Fibroblast of lung (primary cell): ENCODE measurements around the gene RGL2. TPM values are rescaled to one million over a fixed set of nuclear protein-coding genes. Genes with fewer than 3 reads are reported as not detected.
"Not testable (repeated sequence)": the region's sequence is repeated elsewhere in the genome, so short reads cannot be mapped to it uniquely, and the experiment has no call there.

ENCODE experiments used
- DNase-seq, 2 donors: peaks; one replicate each; pipeline versions ENCODE4 v3.0.0 to v3.0.0-alpha.2; 2010; ENCODE audit warnings: low read depth in 2 of 2
- H2AFZ ChIP-seq: 2 replicates; pipeline ENCODE4 v1.5.1; 2012; ENCODE audit warnings: low read length, control low read depth, inconsistent platforms
- H3K27ac ChIP-seq: 2 replicates; pipeline ENCODE4 v1.5.1; 2011; ENCODE audit warnings: low read length, control low read depth; ENCODE audit not compliant: insufficient read depth
- H3K27me3 ChIP-seq: 2 replicates; pipeline ENCODE4 v1.5.1; 2011; ENCODE audit warnings: mild to moderate bottlenecking, low read length; ENCODE audit not compliant: control insufficient read depth, insufficient read depth
- H3K36me3 ChIP-seq: 2 replicates; pipeline ENCODE4 v1.5.1; 2011; ENCODE audit warnings: low read length; ENCODE audit not compliant: control insufficient read depth, insufficient read depth
- H3K4me1 ChIP-seq: 2 replicates; pipeline ENCODE4 v1.5.1; 2011; ENCODE audit warnings: low read length; ENCODE audit not compliant: control insufficient read depth, insufficient read depth; ENCODE audit errors: extremely low read depth
- H3K4me2 ChIP-seq: 2 replicates; pipeline ENCODE4 v1.5.1; 2011; ENCODE audit warnings: low read length, control low read depth; ENCODE audit not compliant: insufficient read depth; ENCODE audit errors: extremely low read depth
- H3K4me3 ChIP-seq, 4 experiments: fragments of 200-600 bp in 1 of 4; sonication (generic) in 1 of 4; replicated peaks in 1 of 4; 2 replicates each; pipeline ENCODE4 v1.5.1; 2011 to 2016; ENCODE audit warnings: low read length in 4 of 4, low read depth in 3 of 4, mild to moderate bottlenecking in 3 of 4, control low read depth in 2 of 4, inconsistent platforms in 1 of 4, mixed read lengths in 1 of 4; ENCODE audit not compliant: insufficient read depth in 1 of 4; ENCODE audit errors: control extremely low read depth in 1 of 4
- H3K79me2 ChIP-seq: 2 replicates; pipeline ENCODE4 v1.5.1; 2012; ENCODE audit warnings: mild to moderate bottlenecking, low read length, inconsistent platforms; ENCODE audit not compliant: control insufficient read depth, insufficient read depth
- H3K9ac ChIP-seq: 2 replicates; pipeline ENCODE4 v1.5.1; 2011; ENCODE audit warnings: mild to moderate bottlenecking, low read length, control low read depth; ENCODE audit not compliant: insufficient read depth
- H3K9me3 ChIP-seq: 2 replicates; pipeline ENCODE4 v1.5.1; 2012; ENCODE audit warnings: low read depth, low read length; ENCODE audit not compliant: control insufficient read depth, insufficient read depth
- H4K20me1 ChIP-seq: 2 replicates; pipeline ENCODE4 v1.5.1; 2011; ENCODE audit warnings: low read length; ENCODE audit not compliant: control insufficient read depth, insufficient read depth; ENCODE audit errors: extremely low read depth
- CTCF ChIP-seq, 2 donors: IDR thresholded peaks in 1 of 2; conservative IDR thresholded peaks in 1 of 2; 1 replicate in 1 of 2; 2 replicates in 1 of 2; pipeline ENCODE4 v1.5.1; 2011 to 2012; ENCODE audit warnings: low read length in 2 of 2, control low read depth in 1 of 2, inconsistent platforms in 1 of 2, low read depth in 1 of 2, mild to moderate bottlenecking in 1 of 2
- EZH2 ChIP-seq: IDR thresholded peaks from 2 replicates; pipeline ENCODE4 v1.5.1; 2012; ENCODE audit warnings: low read length, control low read depth, mild to moderate bottlenecking; ENCODE audit errors: missing control alignments
- polyA minus RNA-seq: library from RNA; depleted of rRNA, polyadenylated mRNA; stranded (reverse); fragments of >200 nt; gene quantifications from 2 replicates; pipeline ENCODE4 v1.2.3, GENCODE V29; 2011; ENCODE audit warnings: low replicate concordance
- polyA plus RNA-seq, 2 donors: library from polyadenylated mRNA; depleted of rRNA in 1 of 2; stranded (reverse) in 1 of 2; unstranded in 1 of 2; fragments of >200 nt; gene quantifications; 2 replicates each; pipeline ENCODE4 v1.2.1, GENCODE V29; 2011 to 2012; ENCODE audit warnings: missing spikeins in 1 of 2
- total RNA-seq: library from RNA; depleted of rRNA; stranded (reverse); fragments of >200 nt; gene quantifications from 2 replicates; pipeline ENCODE4 v1.2.1, GENCODE V29; 2014

RGL2 gene, protein sequence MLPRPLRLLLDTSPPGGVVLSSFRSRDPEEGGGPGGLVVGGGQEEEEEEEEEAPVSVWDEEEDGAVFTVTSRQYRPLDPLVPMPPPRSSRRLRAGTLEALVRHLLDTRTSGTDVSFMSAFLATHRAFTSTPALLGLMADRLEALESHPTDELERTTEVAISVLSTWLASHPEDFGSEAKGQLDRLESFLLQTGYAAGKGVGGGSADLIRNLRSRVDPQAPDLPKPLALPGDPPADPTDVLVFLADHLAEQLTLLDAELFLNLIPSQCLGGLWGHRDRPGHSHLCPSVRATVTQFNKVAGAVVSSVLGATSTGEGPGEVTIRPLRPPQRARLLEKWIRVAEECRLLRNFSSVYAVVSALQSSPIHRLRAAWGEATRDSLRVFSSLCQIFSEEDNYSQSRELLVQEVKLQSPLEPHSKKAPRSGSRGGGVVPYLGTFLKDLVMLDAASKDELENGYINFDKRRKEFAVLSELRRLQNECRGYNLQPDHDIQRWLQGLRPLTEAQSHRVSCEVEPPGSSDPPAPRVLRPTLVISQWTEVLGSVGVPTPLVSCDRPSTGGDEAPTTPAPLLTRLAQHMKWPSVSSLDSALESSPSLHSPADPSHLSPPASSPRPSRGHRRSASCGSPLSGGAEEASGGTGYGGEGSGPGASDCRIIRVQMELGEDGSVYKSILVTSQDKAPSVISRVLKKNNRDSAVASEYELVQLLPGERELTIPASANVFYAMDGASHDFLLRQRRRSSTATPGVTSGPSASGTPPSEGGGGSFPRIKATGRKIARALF
- total RNA-seq (22.1 and 22.8 TPM in 2 replicates), polyA plus RNA-seq (17.4 and 20.5 TPM in 2 replicates), polyA minus RNA-seq (54.9 and 57.4 TPM in 2 replicates)
- 20.2 and 26.1 TPM in 2 replicates for polyA plus RNA-seq (2012)

- no peak for TF ChIP-seq CTCF (conservative IDR thresholded peaks at IDR 0.05 in 1 of 2, IDR thresholded peaks at IDR 0.05 in 1 of 2; ENCODE audit: low read depth in 1 of 2, low read length in 2 of 2)
- no peak for TF ChIP-seq EZH2
- peak; percentile 55 to 61 for DNase-seq
Measured at GRCh38 chr6:33298773-33299236, at the start of gene RGL2. Gene RGL2, minus strand, starts transcription at chr6:33298942. Its CDS starts 332 bp downstream, at chr6:33298610.

DNA sequence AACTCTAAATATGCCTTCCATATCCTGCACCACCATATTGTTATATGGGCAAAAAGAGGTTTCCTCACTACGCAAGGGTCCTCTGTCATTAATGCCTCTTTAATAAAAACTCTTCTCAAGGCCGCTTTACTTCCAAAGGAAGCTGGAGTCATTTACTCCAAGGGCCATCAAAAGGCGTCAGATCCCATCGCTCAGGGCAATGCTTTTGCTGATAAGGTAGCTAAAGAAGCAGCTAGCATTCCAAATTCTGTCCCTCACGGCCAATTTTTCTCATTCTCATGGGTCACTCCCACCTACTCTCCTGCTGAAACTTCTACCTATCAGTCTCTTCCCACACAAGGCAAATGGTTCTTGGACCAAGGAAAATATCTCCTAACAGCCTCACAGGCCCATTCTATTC is 49.1 kb upstream of the RGL2 start:
- no peaks in the 10 kb centered on the region for H3K4me1 ChIP-seq
- H3K79me2 ChIP-seq, result no peaks in the 10 kb centered on the region
- TF ChIP-seq EZH2 (no peak), CTCF (conservative IDR thresholded peaks at IDR 0.05 in 1 of 2, IDR thresholded peaks at IDR 0.05 in 1 of 2; ENCODE audit: low read depth in 1 of 2, low read length in 2 of 2) (no peak)

More at GRCh38 chr6:33298773-33299236, at the start of gene RGL2:
- Histone ChIP-seq H3K9me3 (no peaks in the 10 kb centered on the region), H3K4me2 (peak within 1 kb of the TSS; percentile 100), H3K27ac (peak within 1 kb of the TSS; percentile 99), H3K27me3 (no peaks in the 10 kb centered on the region), H3K9ac (peak within 1 kb of the TSS; percentile 96), H4K20me1 (no peaks in the 10 kb centered on the region), H3K79me2 (peaks cover 5% of the 10 kb centered on the region), H3K36me3 (peaks cover 6% of the 10 kb centered on the region), H3K4me3 (peak within 1 kb of the TSS; percentile 80 to 100 (median 88)), H3K4me1 (peaks cover 2% of the 10 kb centered on the region), H2AFZ (peak within 1 kb of the TSS; percentile 60)

GRCh38 chr6:33346972-33347371 is 48.2 kb upstream of the RGL2 start:
- not testable (repeated sequence) for H3K4me1 ChIP-seq, H3K36me3 ChIP-seq, H2AFZ ChIP-seq, H3K27me3 ChIP-seq, H3K79me2 ChIP-seq, H3K9ac ChIP-seq, H3K9me3 ChIP-seq, H3K27ac ChIP-seq, H3K4me2 ChIP-seq, H3K4me3 ChIP-seq, H4K20me1 ChIP-seq
- DNase-seq, result peak; percentile 34 to 61

More for the DNA sequence above, 49.1 kb upstream of the RGL2 start:
- no peaks in the 10 kb centered on the region for H3K9me3 ChIP-seq
- no peak overlapping the region for H2AFZ ChIP-seq
- no peak overlapping the region for H3K4me3 ChIP-seq
- no peak overlapping the region for H3K4me2 ChIP-seq
- no peak for DNase-seq
- H4K20me1 ChIP-seq, result no peaks in the 10 kb centered on the region
- H3K27me3 ChIP-seq, result peaks cover 2% of the 10 kb centered on the region
- H3K9ac ChIP-seq, result no peak overlapping the region
- H3K27ac ChIP-seq, result no peak overlapping the region
- H3K36me3 ChIP-seq, result no peaks in the 10 kb centered on the region
